GM19351 (cell line): ENCODE results near the gene MFAP5.
"Not testable (repeated sequence)": the region's sequence is repeated elsewhere in the genome, so short reads cannot be mapped to it uniquely, and the experiment has no call there.

ENCODE experiments used
- ATAC-seq: cut with Tn5 transposase; IDR thresholded peaks from one replicate; pipeline ENCODE4 v1.9.1; 2021; ENCODE audit warnings: mild to moderate bottlenecking, moderate library complexity; ENCODE audit not compliant: unreplicated experiment

MFAP5 gene

DNA sequence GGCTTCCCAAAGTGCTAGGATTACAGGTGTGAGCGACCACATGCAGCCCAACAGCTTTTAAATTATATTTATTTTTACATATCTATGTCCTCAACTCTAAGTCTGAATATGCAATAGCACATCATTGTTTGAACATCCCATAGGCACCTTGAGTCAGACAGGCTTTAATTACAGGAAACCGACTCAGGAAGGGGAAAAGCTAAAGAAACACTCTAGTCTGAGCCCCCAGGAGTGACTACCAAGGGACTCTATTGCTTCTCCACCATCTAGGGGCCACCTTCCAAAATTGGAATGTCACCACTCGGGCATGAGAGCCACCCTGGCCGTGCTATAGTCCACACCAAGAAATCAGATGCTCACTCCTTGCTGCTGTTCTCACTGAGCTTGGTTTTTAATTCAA, 14.0 kb upstream of the MFAP5 start:
- ATAC-seq = no peak

DNA sequence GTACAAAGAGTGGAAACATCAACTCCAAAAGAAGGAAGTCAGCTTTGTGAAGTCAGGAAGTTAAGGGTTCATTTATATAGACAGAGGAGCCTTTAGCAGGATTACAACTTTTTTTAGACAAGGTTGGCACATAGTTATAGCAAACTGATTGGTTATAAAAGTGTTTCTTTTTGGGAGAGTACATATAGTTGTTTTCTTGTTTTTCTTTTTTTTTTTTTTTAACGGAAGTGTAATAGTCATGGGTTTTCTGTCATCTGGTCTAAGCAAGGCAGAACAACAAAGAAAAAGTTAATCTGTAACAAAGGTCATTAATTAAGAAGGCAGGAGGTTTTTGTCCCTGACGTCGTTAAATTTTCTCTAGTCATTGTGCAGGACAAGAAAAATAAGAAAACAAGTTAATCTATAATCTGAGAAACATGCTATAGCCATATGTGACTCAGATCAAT, 13.0 kb upstream of the MFAP5 start:
- ATAC-seq = no peak

DNA sequence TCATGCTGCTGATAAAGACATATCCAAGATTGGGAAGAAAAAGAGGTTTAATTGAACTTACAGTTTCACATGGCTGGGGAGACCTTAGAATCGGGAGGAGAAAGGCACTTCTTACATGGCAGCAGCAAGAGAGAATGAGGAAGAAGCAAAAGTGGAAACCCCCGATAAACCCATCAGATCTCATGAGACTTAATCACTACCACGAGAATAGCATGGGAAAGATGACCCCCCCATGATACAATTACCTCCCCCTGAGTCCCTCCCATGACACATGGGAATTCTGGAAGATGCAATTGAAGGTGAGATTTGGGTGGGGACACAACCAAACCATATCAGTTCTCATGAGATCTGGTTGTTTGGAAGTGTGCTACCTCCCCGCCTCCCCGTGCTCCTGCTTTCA, 9.8 kb upstream of the MFAP5 start:
- no peak for ATAC-seq

DNA sequence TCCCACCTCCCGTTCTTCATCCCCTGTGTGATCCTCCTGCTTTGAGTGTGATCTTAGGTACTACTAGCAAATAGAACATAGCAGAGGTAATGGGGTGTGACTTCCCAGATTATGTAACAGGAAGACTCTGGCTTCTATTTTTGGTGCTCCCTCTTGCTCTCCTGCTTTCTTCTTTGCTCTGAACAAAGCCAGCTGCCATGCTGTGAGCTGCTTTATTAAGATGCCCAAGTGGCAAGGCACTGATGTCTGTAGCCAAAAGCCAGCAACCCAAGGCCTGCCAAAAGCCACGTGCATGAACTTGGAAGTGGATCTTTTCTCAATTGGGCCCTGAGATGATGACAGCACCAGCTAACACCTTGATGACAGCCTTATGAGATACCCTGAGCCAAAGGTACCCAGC, 5.8 kb upstream of the MFAP5 start:
- no peak for ATAC-seq

DNA sequence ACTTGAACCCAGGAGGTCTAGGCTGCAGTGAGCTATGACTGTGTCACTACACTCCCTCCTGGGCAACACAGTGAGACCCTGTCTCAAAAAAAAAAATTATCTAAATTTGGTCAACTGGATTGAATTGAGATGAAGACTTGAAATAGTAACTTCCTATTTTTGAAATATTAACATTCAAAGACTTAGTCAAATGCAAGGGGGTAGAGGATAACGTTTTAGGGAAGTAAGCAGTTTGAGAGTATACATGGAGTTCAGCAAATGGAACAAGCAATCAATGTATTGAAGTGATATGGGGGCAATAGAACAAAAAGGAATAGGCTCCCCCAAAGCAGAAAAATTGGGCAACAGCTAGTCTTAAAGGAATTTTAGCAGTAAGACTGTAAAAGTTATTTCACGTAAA, 4.6 kb upstream of the MFAP5 start:
- ATAC-seq = no peak

DNA sequence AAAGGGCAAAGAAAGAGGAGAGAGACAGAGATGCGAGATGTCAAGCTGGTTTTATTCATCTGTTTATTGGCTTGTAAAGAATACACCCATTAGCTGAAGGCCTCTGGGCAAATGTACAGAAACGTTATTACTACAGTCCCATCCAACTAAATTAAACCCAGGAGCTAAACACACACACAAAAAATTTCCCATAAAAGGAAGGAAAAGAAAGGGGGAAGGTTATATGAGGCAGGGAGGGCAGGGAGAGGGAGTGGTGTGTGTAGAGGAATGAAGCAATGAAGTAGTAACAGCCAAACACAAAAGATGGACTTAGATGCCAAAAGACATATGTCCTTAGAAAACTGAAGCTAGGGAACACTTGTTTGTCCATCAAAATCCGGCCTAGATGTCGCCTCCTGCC, 3.1 kb upstream of the MFAP5 start:
- ATAC-seq = no peak

DNA sequence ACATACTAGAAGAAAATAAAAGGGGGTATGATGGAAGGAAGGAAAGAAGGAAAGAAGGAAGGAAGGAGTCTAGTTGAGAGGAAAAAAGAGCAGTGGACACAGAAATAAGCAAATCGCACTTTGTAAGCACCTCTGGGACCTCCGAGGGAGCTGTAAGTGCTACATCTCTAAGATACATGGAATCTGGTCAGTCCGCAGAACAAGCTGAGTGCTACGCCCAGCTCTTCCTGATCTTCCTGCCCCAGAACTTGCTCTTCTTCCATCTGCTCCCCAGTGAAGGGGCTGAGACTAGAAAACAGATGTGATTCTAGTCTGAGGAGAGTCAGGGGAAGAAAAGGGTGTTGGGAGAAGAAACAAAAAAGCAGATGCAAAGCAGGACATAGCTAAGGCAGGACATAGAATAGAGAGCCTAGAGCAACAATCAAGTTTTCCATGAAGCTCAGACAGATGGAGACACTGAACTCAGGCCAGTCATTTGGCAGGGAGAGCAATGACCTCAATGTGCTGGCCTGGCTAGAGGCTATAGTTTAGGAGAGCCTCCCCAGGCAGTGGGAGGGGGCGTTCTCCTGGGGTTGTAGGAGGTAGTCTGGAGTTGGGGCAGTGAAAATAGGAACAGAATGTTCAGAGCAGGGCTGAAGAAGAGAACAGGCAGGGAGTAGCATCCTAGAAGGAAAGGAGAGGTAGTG, 1.7 kb upstream of the MFAP5 start:
- ATAC-seq = no peak

DNA sequence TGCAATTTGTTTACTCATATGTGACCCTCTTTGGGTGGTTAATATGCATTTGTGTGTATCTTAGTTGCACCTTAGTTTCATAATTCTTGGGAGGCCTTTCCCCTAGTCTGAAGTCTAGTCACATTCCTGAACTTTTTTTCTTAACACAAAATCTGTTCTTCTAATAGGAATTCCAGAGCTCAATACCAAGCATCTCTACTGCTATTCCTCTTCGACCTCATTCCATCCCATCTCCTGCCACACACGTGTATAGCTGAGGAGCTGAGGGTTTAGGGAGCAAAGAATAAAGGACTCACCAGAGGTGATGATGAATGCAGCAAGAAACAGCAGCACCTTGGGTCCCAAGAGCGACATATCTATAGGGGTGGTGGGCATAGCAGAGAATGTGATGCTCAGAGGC, 875 bp downstream of the MFAP5 start:
- no peak for ATAC-seq

DNA sequence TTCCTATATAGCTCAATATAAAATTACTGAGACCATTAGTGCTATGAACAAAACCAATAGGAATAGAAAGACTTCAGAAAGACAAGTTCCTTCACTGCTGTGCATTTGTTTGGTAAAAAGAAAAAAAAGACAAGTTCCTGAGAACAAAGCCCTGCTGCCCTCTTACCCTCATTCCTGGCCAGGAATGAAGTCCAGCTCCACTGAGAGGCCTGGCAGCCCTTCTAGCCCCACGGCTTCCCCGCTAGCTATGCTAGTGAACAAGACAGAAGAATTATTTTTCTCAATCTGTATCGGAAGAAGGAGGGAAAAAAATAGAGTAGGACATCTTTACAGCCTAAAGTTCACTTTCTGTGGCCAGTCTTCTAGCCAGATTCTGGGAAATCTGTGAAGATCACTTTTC, 1.6 kb downstream of the MFAP5 start:
- no peak for ATAC-seq

DNA sequence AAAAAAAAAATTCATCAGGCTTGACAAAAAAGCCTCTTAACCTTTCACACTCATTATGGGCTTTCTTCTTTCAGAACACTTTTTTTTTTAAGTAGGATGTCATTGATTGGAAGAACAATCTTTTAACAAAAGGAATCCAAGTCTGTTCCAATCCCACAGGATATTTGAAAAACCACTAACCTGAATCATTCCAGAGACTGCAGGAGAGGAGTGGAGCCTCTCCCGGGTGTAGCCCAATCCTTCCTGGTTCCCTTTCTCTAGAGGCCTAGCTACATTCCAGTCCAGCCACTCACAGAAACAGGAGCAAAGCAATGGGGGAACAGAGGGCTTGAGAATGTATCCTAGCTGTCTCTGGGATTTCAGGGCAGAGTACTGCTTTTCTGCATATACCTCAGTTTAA, 4.3 kb downstream of the MFAP5 start:
- ATAC-seq = no peak

DNA sequence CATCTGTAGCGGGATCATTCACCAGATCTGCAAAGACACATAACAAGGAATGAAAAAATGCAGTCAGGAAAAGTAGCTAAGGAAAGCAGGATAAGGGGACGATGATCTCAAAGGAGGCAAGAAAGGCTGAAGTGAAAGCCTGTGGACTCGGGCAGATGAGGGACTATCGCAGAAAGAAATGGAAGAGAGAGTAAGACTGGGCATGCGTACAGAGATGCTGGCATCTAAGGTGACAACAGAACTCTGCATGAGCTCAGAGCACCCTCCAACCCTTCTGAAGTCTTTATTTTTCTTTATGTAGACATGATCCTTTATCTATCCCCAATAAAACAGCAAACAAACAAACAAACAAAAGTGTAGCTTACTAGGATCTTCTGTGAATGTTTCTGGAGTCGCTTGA, 7.2 kb downstream of the MFAP5 start:
- no peak for ATAC-seq

DNA sequence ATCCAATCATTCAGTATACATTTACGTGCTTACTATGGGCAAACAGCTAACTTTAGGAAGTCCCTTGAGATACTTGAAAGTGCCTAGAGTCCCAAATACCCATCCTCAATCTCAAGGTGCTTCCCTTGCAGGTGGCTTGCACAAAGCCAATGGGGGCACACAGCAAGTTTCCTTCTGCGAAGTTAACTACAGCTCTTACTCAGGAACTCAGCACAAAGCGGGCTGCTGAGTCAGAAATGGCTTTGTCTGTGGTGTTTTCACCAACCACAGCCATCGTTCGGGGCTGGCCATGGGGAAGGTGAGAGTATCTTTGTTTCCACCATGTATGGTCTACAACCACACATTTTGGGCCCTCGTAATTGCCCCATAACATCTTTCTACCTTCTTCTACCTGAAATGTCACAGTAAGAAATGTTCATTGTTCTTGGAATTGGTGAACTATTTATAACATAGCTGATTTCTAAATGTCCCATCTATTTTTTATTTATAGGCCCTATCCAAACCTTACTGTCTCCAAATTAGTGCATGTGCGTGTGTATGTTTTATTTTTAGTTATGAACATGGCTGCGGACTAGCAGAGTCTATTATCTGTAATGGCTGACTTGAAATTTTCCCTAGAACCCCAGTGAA, 13.9 kb downstream of the MFAP5 start:
- peak; percentile 84 for ATAC-seq

DNA sequence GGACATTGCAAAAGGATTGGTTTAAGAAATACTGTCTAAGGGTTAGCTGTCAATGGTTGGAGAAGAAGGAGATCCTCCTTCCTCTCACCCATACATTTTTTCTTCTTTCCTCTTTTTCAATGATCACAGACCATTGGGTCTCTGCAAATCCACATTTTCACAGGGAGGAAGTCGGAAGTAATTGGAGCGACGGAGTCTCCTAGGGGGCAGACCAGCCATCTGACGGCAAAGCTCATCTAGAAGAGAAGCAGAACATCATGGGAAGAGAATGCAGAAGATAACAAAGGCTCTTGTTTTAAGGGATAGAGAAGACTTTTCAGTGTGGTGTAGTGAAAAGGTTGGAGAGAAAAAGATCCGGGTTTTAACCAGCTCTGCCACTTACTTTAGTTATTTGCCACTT, 14.7 kb downstream of the MFAP5 start:
- no peak for ATAC-seq

DNA sequence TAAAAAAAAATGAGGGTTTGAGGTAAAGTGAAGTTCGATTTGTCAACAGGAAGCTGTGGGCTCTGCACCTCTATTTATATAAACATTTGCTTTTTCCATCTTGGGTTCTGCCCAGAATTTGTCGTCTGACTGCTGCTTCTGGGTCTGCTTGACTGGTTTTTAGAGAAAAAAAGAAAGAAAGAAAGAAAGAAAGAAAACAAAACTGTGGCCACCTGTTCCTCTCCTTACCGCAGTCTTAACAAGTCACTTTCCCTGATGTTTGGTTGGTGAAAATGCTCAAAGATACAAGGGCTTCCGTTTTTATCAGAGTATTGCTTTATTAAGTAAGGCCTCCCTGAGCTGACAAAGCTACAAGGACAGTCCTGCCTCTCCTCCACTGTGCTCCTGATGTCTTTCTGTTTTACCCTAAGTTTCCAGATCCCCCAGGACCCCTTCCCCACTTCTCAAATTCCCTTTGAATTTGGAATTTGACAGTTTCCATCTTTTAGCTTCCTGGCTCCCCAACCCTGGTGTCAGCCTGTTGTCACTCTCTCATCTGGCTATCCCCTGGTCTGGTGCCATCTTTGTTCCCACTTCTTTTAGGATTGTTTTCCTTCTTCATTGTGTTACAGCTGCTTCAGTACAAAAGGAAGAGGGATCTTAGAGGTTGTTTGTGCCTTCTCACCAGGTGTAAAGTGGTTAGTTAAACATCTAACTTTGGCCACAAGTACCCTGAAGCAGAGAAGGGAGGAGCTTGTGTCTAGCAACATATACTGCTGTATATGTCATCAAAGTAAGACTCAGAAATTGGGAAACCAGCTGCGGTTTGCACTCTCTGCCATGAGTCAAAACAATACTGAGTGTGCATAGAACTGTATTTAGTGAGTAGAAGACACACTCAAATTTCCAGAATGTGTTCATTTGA, 18.0 kb downstream of the MFAP5 start:
- peak; percentile 61 for ATAC-seq

DNA sequence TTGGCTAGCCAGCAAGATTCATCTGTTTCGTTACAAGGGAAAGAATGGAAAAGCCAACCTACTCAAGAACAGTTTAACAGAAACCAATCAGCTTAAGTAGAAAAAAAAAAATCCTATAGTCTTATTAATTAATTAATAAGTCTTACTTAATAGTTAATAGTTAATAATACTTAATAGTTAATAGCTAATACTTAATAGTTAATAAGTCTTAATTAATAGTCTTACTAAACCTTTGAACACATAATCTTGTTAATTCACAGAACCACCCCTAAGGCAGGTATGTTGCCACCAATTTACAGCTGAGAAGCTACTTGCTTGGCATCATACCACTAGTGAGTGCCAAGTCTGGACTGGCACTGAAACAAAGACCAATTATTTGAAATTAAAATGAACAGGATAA, 19.9 kb downstream of the MFAP5 start:
- ATAC-seq = no peak

DNA sequence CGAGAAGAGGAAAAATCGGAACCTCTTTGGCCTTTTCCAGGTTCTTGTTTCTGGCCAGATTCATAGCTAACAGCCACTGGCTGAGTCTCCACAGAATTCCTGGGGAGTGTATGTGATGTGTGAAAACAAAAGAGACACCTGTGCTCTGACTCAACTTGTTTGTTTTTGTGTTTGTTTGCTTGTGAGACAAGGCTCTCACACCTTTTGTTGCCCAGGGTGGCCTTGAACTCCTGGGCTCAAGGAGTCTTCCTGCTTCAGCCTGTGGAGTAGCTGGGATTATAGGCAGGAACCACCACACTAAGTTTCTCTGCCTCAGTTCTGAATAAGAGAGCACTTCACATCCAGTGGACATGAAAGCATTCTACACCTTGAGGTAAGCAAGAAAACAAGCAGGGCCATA, 22.7 kb downstream of the MFAP5 start:
- no peak for ATAC-seq

DNA sequence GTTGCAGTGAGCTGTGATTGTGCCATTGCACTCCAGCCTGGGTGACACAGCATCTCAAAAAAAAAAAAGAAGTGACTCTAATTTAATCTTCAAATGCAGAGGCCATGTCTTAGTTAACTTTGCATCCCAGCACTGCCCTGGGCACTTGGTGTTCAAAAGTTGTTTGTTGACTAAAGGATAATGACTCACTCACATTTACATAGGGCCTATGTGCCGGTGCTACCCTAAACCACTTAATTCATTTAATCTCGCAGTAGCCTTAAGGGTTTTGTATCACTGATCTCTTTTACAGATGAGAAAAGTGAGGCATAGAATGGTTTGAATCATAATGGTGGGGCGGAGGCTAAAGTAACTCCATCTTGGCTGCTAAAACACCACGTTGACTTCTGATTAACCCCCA, 23.7 kb downstream of the MFAP5 start:
- no peak for ATAC-seq

DNA sequence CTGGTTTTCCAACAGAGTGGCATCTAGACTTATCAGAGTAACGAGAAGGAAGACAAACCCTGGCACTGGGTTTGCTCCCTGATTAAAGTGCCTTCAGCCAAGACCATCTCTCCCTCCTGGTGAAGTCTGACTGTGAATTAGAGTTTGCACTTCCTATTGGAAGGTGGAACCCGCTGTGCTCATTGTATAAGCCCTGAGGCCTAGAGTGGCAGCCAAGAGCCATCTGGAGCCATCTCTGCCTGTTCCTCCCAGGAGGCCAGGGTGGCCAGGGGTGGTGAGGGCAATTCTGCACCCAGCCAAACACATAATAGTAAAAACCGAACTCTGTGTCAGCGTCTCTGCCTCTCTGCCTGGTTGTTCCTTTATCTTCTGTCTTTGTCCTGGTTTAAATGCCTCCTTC, 25.0 kb downstream of the MFAP5 start:
- no peak for ATAC-seq

DNA sequence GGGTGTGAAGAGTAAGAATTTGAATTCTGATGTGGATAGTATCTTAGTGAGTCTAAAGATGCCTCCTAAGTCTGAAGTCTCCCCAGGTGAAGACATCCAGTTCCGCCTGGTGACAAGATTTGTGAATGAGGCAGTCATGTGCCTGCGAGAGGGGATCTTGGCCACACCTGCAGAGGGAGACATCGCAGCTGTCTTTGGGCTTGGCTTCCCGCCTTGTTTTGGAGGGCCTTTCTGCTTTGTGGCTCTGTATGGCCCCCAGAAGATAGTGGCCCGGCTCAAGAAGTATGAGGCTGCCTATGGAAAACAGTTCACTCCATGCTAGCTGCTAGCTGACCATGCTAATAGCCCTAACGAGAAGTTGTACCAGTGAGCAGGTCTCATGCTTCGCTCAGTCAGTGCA, 25.4 kb downstream of the MFAP5 start:
- no peak for ATAC-seq

DNA sequence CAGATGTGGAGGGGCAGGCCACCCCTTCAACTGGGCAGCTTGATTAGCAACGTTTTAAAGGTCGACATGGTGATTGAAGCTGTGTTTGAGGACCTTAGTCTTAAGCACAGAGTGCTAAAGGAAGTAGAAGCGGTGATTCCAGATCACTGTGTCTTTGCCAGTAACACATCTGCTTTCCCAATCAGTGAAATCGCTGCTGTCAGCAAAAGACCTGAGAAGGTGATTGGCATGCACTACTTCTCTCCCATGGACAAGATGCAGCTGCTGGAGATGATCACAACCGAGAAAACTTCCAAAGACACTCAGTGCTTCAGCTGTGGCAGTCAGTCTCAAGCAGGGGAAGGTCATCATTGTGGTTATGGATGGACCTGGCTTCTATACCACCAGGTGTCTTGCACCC, 26.0 kb downstream of the MFAP5 start:
- no peak for ATAC-seq

DNA sequence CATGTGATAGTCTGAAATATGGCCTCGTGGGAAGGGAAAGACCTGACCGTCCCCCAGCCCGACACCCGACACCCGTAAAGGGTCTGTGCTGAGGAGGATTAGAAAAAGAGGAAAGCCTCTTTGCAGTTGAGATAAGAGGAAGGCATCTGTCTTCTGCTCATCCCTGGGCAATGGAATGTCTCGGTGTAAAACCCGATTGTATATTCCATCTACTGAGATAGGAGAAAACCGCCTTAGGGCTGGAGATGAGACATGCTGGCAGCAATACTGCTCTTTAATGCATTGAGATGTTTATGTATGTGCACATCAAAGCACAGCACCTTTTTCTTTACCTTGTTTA, 26.6 kb downstream of the MFAP5 start:
- ATAC-seq = not testable (repeated sequence)
